NCI-H1417 treated with DMSO at 0.1 percent for 48 hours (cell line): Measurements from ENCODE around the gene TSPAN33.
A peak's percentile ranks its signal among the peaks of the same experiment; 100 is the strongest.

Experiments
- DNase-seq: peaks from one replicate; lab custom pipeline; 2025; lab: John Stamatoyannopoulos, UW

The TSPAN33 gene

DNA sequence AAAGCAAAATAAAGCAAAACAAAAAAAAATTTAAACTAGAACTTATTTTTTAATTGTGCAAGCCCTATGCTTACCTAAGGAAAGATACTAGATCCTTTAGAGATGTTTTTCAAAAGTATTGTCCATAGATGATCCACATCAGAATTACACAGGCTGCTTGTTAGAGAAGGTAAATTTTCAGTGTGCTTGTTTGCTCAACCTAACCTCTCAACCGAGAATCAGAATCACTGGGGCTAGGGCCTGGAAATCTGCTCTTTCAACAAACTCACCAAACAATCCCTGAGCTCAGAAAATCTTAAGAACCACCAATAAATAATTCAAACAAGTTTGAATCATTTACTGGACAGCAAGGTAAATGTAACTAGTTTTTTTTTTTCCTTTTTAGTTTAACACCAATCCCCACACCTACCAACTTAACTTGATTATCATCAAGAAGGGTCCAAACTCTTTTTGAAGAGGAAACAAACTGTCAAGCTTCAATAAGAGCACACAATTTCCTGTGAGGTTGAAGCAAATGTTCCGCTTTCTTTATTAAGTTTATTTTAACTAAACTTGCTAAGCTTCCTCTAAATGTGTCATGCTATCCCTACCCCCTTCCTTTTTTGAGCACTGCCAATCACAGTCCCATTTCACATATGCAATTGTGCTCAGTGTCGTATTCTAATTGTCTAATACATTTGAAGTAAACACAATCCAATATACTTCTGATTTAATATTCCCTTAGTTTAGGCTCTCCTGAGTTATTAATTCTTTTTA is 7.4 kb upstream of the TSPAN33 start:
- DNase-seq: no peak

DNA sequence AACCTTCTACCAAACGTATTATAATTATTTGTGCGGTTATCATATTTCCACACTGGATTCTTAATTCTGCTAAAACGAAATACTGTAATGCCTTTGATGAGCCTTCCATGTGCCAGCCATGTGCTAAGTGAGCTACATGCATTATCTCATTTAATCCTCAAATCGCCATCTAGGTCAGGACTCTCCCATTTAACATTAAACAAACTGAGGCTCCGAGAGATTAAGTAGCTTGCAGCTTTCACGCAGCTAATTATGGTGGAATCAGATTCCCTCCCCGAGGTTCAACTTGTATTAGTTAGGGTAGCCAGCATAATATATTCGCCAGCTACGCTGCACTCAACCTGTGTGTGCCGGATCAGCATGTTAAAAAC is 798 bp upstream of the TSPAN33 start:
- DNase-seq: no peak

DNA sequence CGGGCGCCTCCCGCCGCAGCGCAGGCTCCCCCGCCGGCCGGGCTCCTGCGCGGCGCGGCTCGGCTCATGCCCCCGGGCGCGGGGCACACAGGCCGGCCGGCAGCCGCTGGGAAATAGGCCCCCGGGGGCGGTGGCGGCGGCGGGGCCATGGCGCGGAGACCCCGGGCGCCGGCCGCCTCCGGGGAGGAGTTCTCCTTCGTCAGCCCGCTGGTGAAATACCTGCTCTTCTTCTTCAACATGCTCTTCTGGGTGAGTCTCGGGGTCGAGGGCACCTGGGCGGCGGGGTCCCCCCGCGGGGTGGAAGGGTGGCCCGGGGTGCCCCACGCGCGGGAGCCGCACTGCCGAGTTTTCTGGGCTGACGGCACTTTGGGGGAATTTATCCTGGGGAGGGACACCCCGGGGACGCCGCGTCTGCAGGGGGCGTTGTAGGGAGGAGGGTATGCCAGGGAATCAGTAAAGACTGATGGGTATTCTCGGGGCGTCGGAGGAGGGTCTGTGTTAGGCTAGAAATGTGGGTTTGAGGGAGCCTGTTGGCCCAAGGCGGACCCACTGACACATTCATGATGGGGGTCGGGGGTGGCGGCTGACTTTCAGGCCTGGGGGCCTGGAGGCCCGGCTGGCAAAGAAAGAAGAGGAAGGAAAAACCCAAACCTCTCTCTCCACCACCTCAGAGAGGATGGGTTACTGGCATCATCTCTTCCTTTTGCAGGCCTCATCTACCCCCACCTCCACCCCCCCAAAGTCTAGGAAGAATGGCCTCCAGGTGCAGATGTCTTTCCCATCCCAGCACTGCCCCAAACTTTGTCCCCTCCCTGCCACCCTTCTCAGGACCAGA is 544 bp downstream of the TSPAN33 start:
- DNase-seq: no peak

DNA sequence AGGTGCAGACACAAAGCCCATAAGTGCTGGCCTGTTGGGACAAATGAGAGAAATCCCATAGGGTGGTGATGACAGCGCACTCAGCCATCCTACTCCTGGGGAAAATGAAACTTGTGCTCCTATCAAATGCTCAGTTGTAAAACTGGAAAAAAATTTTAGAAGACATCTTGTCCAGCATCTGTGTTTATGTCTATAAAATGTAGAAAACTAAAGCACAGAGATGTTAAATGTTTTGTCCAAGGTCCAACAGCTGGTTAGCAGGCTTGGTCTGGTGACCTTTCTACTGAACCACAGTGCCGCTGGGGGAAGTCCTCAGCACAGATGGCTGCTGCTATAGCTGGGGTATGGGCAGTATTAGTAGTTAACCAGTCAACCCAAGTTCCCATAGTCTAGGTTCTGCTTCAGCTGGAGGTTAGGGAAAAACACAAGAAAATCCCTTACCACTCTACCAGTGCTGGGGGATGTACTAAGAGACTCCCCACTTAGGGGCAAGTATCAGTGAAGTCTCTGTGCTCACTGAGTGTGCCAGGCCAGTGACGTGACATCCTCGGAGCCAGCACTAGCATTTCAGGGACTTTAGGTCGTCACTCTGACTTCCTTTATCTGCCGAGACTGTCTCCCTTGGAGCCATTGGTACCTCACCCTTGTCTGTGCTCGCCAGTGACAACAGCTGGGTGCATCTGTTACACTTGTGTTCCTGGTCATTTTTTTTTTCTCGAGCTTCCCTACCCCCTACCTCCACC is 1.9 kb downstream of the TSPAN33 start:
- DNase-seq: no peak

DNA sequence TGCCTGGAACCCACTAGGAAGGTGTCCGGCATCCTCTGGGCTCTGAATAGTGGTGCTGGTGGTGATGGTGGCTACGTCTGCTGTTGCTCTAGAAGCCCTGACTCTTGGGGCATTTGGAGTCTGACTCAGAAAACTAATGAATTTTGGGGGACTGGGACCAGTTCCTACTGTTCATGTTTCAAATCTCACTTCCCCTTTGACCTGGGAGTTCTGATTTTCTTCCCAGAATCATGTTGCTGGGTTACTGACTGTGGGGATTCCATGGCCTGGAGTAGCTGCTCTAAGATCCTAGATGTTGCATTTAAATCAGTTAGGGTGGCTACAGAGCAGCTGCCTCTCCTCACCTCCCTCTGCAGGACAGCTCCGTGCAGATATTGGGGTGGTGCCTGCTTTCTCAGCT is 3.2 kb downstream of the TSPAN33 start:
- DNase-seq: no peak

DNA sequence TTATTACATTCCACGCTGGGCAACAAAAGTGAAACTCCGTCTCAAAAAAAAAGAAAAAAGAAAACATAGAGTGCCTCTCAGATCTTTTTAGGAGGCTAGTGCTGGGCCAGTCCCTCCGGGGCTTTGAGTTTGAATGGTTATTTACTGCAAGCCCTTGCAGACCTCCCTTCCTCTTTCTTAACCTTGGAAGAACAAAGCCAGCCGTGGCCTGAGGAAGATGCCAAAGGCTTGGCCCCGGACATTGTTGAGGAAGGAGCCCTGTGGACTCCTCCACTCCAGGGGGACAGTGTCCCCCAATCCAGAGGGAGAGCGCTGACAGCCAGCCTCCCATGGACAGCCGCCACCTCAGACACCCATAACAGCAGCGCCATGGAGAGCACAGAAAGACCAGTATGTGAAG is 5.0 kb downstream of the TSPAN33 start:
- DNase-seq: no peak

DNA sequence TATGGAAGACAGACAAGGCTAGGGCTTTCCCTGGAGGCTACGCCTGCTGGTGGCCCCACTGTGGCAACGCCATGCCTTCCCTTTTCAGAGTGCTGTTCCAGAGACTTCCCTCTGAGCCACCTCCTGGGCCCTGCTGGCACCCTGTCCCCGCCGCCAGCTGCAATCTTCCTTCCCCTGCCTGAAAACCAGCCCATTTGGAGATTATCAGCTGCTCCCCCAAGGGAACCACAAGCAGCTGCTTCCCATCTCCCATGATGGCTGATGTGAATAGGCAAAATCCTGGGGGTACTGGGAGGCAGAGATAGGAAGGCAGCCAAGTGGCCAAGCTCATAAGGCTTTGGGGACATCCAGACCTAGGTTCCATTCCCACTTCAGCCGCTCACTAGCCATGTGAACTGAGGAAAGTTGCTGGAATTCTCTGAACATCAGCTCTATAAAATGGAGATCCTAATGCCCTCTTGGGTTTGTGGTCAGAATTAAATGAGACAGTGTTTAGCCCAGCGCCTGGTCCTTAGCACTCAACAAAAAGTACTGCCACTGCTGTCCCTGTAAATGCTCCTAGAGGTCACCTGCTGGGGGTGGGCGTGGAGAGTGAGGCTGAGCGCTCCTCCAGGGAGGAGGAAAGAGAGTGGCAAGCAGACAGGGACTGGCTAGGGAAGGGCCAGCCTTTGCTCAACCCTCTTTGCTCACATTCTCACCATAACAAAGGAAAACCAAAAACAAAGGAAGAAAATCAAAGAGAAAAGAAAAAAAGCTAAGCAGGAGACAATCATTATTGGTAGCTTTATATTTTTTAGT is 5.9 kb downstream of the TSPAN33 start:
- no peak for DNase-seq

DNA sequence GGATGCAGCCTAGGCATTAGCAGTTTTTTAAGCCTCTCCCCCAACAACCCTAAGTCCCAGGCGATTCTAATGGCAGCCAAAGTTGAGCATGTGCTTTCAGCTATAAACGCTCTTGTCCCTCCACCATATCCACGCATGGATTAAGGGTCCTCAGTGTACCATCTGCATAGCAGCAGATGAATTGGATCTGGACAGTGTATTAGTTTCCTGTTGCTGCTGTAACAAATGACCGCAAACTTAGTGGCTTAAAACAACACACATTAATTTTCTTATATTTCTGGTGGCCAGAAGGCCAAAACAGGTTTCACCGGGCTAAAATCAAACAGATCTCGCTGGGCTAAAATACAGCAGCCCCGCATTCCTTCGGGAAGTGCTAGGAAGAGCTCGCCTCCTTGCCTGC is 13.1 kb downstream of the TSPAN33 start:
- DNase-seq: no peak

DNA sequence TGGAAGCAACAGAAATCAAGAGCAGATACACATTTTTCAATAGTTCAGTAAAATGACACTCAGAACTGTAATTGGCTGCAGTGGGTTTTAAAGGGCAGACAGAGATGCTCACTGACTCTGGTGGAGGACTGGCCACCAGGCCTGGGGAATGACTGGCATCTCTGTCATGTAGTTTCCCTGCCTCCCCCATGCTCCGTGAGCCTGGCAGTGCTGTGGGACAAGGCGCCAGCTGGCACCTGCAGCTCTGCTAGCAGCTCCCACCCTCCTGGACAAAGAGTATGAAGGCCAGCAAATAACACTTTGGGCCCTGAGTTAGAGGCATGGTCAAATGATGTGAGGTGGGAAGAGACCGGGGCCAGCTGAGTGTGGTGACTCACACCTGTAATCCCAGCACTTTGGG is 15.0 kb downstream of the TSPAN33 start:
- DNase-seq: no peak

DNA sequence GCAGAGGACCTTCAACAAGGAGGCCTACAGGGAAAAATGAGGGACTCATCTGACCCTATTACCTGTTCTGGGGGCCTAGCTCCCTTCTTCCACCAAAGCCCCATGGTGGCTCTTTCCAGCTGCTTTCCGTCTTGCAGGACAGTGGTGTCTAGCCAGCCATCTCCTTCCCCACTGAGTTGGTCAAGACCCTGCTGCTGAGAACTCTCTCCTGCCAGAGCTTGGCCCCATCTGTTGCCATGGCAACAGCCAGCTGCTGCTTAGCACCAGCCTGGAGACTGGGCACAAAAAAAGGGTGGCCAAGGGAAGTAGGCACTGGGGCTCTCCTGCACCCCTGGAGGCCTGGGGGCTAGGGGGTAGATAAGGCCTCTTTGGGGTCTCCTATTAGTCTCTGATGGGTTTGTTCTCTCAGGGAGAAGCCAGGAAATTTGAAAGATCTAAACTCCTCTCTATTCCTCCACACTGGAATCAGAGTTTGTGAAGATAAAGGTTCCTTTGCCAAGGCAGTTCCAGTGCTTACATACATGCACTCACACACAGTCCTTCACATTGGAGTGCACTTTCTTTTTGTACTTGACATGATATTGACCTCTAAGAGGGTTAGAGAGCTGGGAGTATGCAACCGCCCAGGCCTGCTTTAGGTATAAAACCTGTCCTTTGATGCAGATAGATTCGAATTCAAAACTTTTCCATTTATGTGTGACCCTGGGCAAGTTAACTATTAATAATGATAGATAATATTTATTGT is 15.8 kb downstream of the TSPAN33 start:
- peak; percentile 1 for DNase-seq

DNA sequence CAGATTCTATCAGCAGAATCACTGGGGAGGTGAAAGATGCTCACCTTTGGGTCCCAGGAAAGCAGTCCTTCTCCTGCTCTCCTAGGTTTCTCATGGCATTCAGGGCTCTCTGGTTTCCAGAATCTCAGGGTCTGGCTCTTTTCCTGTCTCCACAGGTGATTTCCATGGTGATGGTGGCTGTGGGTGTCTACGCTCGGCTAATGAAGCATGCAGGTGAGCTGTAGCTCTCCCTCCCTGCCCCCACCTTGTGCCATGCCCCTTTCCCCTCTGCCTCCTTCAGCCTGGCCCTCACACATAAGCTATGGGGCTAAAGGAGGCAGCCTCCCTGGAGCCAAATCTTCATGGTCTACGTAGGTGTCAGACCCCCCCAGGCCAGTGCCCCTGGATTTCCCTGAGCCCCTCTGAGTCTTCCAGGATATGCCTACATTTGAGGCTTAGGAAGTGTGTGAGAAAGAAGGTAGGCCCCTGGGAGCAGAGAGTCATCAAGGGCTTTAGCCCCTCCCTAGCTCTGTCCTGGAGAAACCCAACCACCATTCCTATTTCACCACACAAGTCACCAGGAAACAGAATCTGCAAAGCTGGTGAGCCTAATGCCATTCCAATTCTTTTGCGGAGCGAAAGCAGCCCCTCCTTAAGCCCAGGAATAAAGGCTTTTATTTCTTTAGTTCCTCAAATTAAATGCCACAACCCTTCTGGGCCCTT is 17.2 kb downstream of the TSPAN33 start:
- DNase-seq: no peak

DNA sequence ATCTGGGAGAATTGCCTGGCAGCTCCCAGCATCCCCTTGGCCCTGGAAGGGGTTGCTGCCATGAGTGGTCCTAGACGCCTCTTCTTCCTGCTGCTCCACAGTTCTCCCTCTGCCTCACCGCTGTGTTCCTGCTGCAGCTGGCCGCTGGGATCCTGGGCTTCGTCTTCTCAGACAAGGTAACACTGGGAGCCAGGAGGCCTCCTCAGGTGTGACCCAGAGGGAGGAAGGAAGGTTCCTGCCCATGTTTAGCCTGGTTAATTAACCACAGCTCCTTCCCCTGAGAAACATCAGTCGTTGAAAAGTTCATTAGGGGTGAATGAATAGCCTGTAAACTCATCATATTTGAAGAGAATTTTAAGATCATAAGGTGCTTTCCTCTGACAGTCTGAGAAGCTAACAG is 18.2 kb downstream of the TSPAN33 start:
- no peak for DNase-seq

DNA sequence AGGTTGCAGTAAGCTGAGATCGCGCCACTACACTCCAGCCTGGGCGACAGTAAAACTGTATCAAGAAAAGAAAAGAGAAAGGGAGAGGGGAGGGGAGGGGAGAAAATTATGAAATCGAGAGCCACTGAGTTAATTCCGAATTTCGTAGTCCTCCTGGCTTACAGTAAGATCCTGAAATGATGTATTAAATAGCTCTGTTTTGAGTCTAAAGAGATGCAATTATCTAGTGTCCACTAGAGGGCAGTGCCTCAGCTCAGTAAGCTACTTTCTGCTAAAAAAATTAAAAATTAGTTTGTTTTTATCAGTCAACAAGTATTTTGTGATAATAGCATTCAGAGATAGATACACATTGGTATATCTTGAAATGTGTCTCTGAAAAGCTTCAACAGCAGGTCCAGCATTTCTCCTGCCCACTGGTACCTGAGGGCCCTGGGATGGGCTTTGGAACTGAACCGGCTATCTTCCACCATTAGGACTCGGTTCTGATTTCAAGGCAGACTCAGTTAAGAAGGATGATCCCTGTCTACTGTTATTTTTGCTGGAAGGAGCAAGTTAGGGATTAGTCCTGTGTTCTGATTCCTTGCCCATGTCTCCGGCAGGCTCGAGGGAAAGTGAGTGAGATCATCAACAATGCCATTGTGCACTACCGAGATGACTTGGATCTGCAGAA is 19.5 kb downstream of the TSPAN33 start:
- DNase-seq: peak; percentile 1

DNA sequence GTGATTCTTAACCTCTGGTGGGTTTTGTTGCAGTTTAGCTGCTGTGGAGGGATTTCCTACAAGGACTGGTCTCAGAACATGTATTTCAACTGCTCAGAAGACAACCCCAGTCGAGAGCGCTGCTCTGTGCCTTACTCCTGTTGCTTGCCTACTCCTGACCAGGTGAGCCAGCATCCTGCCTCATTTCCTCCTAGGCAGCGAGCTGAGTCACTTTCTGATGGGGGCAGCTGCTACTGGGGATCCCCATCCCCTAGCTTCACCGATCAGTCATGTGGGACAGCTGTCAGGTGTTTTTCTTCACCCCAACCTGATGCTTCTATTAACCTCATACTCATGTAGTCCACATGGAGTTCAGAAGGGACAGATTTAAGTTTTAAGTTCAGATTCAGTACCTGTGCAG is 22.2 kb downstream of the TSPAN33 start:
- DNase-seq: no peak

DNA sequence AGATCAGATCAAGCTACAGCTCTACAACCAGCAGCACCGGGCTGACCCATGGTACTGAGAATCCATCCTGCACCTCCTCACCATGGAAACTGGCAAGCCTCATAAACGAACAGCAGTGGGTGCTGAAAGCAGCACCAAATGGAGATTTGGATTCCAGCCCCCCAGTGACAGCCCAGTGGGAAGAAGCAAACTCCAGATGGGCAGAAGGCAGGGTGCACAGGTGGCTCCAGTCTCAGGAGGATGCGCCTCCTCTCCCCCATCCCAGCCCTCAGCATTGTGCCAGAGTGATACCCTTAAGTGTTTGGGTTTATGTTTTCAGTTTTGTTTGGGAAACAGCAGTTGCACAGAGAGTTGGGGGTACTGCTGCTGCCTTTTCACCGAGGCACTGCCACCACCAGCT is 23.3 kb downstream of the TSPAN33 start:
- DNase-seq: no peak

DNA sequence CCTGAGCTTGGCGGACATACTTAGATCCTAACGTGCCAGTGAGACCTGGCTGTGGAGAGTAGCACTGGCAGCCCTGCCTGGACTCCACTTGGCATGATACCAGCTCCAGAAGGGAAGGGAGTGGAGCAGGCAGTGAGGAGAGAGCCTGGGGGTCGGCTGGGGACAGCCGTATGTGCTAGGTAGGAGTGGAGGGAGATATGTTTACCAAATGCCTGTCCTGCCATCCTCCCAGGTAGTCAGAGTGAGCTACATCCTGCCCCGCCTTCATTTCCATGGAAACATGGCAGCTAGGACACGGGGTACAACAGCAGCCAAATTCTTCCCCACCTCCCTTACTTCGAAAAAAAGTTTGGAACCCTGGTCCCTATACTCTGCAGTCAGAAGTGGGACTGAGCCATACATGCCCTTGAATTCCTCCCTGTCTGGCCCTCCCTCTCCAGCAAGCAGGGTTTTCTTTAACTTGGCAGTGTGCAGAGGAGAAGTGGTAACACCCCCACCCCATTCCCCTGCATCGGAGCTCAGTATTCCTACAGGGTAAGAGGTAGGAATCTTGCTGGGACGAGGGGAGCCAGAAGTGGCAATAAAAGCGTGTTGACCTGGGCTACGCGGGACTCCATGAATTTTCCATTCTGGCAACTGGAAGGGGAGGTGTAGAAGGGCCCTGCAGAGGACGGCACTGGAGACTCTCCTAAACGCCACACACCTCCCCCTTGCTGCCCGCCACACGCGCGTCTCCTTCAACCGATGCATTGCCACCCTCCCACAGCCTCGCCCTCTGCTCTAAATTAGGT is 23.9 kb downstream of the TSPAN33 start:
- no peak for DNase-seq

DNA sequence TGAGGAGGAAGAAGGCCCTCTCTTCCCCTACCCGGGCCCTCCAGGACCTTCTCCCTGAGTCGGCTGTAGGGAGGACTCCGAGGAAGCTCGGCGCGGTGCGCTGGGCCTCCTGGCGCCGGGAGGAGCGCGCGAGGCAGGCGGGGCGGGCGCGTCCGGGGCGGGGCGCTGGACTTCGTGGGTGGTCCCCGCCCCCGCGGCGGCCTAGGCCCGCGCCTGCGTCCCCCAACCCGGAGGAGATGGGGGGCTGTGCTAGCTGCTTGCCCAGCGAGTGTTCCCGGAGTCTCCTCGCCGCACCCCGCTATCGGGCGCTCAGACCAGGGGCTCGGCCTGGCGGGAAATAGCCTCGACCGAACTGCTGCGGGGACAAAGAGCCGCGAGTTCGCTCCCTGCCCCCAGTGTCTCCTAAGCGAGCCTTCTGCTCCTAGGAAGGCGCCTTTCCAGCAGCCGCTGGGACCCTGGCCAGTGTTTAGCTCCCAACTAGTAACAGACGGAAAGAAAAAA is 24.7 kb downstream of the TSPAN33 start:
- no peak for DNase-seq

DNA sequence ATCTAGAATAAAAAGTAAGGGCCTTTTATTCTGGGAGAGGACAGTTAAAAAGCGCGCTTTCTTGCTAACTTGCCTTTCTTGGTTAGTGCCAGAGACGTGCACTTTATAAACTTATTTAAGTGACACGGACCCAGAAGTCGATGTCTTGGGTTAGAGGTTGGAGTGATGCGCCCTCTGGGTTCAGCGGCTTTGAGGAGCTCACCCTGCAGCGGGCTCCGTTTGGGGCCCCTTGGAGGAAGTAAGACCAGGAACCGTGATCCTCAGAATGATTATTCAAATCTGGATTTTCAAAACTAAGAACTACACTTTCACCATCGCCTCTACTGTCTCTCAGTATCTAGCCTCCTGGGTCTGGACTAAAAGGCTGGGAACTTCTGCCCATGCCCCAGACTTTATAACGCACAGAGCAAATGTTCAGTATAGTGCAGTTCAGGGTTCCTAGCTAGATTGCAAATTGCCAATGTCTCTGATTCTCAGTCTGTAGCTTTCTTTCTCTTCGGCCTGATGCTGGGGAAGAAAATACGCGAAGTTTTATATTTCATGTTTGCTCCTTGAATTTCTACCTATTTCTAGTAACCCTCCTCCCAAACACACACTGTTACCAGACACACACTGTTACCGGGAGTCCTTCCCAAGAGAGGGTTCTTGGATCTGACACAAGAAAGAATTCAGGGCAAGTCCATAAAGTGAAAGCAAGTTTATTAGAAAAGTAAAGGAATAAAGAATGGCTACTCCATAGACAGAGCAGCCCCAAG is 25.4 kb downstream of the TSPAN33 start:
- DNase-seq: no peak
